Measurements from ENCODE around the gene GSTM4. TPM values are rescaled to one million over a fixed set of nuclear protein-coding genes. Genes with fewer than 3 reads are reported as not detected.

GSTM4 gene
- total and polyA plus RNA-seq, 2 experiments from 2014 or later = 12.8 to 12.9 TPM

DNA sequence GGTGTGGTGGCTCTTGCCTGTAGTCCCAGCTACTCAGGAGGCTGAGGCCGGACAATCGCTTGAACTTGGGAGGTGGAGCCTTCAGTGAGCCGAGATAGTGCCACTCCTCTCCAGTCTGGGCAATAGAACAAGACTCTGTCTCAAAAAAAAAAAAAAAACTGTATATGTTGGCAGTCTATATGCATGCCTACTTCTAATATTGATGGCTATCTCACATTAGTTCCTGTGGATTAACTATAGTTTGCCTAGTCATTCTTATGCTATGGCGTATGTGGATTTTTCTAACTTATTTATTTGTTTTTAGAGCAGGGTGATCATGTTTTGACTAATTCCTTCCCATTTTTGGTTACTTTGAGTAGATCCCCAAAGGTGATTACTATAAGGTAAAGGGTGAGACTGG lies 41.2 kb downstream of the GSTM4 start:
- Histone ChIP-seq H4K20me1 (replicated peaks; ENCODE audit: insufficient read depth) (no peaks in the 10 kb centered on the region), H3F3A (replicated peaks; ENCODE audit: low read depth) (no peaks in the 10 kb centered on the region), H3K36me3 (ENCODE audit: insufficient read depth) (no peaks in the 10 kb centered on the region), H3K27ac (ENCODE audit: low read depth) (no peak overlapping the region), H3K79me2 (replicated peaks; ENCODE audit: insufficient read depth) (no peaks in the 10 kb centered on the region), H3K4me3 (no peak overlapping the region), H3K4me2 (no peak overlapping the region), H3K9me2 (ENCODE audit: insufficient read depth) (no peaks in the 10 kb centered on the region), H2AFZ (no peak overlapping the region), H3K27me3 (ENCODE audit: insufficient read depth) (no peaks in the 10 kb centered on the region), H3K4me1 (ENCODE audit: insufficient read depth) (no peaks in the 10 kb centered on the region)
- no peak for ATAC-seq
- no peaks in the 10 kb centered on the region for H3K4me1 Mint-ChIP-seq
- no peaks in the 10 kb centered on the region for H3K27me3 Mint-ChIP-seq (ENCODE audit: insufficient read depth, low read depth, poor library complexity)
- H3K27ac Mint-ChIP-seq = no peak overlapping the region
- no peak overlapping the region for H3K4me3 Mint-ChIP-seq
- DNase-seq (ENCODE audit: low spot score) = no peak
- H3K9me3 Mint-ChIP-seq = no peaks in the 10 kb centered on the region
- H3K36me3 Mint-ChIP-seq (ENCODE audit: low read depth) = no peaks in the 10 kb centered on the region
- TF ChIP-seq STAT1 (IDR thresholded peaks at IDR 0.05; ENCODE audit: unreplicated experiment) (no peak), EZH2phosphoT487 (IDR thresholded peaks at IDR 0.05; ENCODE audit: unreplicated experiment) (no peak), EZH2 (IDR thresholded peaks at IDR 0.05; ENCODE audit: low read depth, unreplicated experiment) (no peak), ZNF331 (CRISPR knock-in tag; IDR thresholded peaks at IDR 0.05; ENCODE audit: low read depth) (no peak), NANOG (IDR thresholded peaks at IDR 0.05; ENCODE audit: borderline replicate concordance) (no peak), CREB1 (CRISPR knock-in tag; IDR thresholded peaks at IDR 0.05; ENCODE audit: low read depth) (no peak), ZNF114 (CRISPR knock-in tag; IDR thresholded peaks at IDR 0.05) (no peak), JUNB (IDR thresholded peaks at IDR 0.05; ENCODE audit: unreplicated experiment) (no peak), POLR2AphosphoS5 (IDR thresholded peaks at IDR 0.05; ENCODE audit: low read depth) (no peak)
- TF ChIP-seq, protein P1, sequence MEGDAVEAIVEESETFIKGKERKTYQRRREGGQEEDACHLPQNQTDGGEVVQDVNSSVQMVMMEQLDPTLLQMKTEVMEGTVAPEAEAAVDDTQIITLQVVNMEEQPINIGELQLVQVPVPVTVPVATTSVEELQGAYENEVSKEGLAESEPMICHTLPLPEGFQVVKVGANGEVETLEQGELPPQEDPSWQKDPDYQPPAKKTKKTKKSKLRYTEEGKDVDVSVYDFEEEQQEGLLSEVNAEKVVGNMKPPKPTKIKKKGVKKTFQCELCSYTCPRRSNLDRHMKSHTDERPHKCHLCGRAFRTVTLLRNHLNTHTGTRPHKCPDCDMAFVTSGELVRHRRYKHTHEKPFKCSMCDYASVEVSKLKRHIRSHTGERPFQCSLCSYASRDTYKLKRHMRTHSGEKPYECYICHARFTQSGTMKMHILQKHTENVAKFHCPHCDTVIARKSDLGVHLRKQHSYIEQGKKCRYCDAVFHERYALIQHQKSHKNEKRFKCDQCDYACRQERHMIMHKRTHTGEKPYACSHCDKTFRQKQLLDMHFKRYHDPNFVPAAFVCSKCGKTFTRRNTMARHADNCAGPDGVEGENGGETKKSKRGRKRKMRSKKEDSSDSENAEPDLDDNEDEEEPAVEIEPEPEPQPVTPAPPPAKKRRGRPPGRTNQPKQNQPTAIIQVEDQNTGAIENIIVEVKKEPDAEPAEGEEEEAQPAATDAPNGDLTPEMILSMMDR (conservative IDR thresholded peaks at IDR 0.05; ENCODE audit: low read depth in 2 of 2) = no peak
- TF ChIP-seq, protein P2, sequence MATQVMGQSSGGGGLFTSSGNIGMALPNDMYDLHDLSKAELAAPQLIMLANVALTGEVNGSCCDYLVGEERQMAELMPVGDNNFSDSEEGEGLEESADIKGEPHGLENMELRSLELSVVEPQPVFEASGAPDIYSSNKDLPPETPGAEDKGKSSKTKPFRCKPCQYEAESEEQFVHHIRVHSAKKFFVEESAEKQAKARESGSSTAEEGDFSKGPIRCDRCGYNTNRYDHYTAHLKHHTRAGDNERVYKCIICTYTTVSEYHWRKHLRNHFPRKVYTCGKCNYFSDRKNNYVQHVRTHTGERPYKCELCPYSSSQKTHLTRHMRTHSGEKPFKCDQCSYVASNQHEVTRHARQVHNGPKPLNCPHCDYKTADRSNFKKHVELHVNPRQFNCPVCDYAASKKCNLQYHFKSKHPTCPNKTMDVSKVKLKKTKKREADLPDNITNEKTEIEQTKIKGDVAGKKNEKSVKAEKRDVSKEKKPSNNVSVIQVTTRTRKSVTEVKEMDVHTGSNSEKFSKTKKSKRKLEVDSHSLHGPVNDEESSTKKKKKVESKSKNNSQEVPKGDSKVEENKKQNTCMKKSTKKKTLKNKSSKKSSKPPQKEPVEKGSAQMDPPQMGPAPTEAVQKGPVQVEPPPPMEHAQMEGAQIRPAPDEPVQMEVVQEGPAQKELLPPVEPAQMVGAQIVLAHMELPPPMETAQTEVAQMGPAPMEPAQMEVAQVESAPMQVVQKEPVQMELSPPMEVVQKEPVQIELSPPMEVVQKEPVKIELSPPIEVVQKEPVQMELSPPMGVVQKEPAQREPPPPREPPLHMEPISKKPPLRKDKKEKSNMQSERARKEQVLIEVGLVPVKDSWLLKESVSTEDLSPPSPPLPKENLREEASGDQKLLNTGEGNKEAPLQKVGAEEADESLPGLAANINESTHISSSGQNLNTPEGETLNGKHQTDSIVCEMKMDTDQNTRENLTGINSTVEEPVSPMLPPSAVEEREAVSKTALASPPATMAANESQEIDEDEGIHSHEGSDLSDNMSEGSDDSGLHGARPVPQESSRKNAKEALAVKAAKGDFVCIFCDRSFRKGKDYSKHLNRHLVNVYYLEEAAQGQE (IDR thresholded peaks at IDR 0.05; ENCODE audit: unreplicated experiment) = no peak
- TF ChIP-seq, protein P3, sequence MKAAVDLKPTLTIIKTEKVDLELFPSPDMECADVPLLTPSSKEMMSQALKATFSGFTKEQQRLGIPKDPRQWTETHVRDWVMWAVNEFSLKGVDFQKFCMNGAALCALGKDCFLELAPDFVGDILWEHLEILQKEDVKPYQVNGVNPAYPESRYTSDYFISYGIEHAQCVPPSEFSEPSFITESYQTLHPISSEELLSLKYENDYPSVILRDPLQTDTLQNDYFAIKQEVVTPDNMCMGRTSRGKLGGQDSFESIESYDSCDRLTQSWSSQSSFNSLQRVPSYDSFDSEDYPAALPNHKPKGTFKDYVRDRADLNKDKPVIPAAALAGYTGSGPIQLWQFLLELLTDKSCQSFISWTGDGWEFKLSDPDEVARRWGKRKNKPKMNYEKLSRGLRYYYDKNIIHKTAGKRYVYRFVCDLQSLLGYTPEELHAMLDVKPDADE (IDR thresholded peaks at IDR 0.05) = no peak
- TF ChIP-seq, protein P4, sequence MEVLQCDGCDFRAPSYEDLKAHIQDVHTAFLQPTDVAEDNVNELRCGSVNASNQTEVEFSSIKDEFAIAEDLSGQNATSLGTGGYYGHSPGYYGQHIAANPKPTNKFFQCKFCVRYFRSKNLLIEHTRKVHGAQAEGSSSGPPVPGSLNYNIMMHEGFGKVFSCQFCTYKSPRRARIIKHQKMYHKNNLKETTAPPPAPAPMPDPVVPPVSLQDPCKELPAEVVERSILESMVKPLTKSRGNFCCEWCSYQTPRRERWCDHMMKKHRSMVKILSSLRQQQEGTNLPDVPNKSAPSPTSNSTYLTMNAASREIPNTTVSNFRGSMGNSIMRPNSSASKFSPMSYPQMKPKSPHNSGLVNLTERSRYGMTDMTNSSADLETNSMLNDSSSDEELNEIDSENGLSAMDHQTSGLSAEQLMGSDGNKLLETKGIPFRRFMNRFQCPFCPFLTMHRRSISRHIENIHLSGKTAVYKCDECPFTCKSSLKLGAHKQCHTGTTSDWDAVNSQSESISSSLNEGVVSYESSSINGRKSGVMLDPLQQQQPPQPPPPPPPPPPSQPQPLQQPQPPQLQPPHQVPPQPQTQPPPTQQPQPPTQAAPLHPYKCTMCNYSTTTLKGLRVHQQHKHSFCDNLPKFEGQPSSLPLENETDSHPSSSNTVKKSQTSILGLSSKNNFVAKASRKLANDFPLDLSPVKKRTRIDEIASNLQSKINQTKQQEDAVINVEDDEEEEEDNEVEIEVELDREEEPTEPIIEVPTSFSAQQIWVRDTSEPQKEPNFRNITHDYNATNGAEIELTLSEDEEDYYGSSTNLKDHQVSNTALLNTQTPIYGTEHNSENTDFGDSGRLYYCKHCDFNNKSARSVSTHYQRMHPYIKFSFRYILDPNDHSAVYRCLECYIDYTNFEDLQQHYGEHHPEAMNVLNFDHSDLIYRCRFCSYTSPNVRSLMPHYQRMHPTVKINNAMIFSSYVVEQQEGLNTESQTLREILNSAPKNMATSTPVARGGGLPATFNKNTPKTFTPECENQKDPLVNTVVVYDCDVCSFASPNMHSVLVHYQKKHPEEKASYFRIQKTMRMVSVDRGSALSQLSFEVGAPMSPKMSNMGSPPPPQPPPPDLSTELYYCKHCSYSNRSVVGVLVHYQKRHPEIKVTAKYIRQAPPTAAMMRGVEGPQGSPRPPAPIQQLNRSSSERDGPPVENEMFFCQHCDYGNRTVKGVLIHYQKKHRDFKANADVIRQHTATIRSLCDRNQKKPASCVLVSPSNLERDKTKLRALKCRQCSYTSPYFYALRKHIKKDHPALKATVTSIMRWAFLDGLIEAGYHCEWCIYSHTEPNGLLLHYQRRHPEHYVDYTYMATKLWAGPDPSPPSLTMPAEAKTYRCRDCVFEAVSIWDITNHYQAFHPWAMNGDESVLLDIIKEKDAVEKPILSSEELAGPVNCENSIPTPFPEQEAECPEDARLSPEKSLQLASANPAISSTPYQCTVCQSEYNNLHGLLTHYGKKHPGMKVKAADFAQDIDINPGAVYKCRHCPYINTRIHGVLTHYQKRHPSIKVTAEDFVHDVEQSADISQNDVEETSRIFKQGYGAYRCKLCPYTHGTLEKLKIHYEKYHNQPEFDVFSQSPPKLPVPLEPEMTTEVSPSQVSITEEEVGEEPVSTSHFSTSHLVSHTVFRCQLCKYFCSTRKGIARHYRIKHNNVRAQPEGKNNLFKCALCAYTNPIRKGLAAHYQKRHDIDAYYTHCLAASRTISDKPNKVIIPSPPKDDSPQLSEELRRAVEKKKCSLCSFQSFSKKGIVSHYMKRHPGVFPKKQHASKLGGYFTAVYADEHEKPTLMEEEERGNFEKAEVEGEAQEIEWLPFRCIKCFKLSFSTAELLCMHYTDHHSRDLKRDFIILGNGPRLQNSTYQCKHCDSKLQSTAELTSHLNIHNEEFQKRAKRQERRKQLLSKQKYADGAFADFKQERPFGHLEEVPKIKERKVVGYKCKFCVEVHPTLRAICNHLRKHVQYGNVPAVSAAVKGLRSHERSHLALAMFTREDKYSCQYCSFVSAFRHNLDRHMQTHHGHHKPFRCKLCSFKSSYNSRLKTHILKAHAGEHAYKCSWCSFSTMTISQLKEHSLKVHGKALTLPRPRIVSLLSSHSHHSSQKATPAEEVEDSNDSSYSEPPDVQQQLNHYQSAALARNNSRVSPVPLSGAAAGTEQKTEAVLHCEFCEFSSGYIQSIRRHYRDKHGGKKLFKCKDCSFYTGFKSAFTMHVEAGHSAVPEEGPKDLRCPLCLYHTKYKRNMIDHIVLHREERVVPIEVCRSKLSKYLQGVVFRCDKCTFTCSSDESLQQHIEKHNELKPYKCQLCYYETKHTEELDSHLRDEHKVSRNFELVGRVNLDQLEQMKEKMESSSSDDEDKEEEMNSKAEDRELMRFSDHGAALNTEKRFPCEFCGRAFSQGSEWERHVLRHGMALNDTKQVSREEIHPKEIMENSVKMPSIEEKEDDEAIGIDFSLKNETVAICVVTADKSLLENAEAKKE (CRISPR knock-in tag; IDR thresholded peaks at IDR 0.05) = no peak
